Parietal lobe (tissue), 2 donors: ENCODE results near the gene NABP1. TPM values are rescaled to one million over a fixed set of nuclear protein-coding genes. Genes with fewer than 3 reads are reported as not detected.

Experiments used
- small RNA-seq: library from RNA; depleted of rRNA; stranded (forward); fragments of <200 nt; gene quantifications from one replicate; pipeline ENCODE3, GENCODE V24; 2014; ENCODE audit warnings: low replicate concordance
- total RNA-seq: library from RNA; depleted of rRNA; stranded (reverse); fragments of >200 nt; gene quantifications from one replicate; pipeline ENCODE4 v1.2.3, GENCODE V29; 2014

The NABP1 gene
- 7.2 TPM for total RNA-seq

GRCh38 chr2:191677646-191678436 lies at the start of gene NABP1:
Gene NABP1 (plus strand): TSS chr2:191678136. CDS start chr2:191678615, 479 bp downstream.

Small RNA genes lying within 50 kb of the gene (small RNA-seq; reads per million reads assigned to genes)
- gene RF02271, result not detected

Other genes starting within 250 kb of the NABP1 start
- 2.2 TPM for gene CAVIN2, start 169.0 kb downstream of the NABP1 start, total RNA-seq